CD14-positive monocyte (primary cell): Measurements from ENCODE around the gene ABTB2. TPM values are rescaled to one million over a fixed set of nuclear protein-coding genes. Genes with fewer than 3 reads are reported as not detected.

Experiments
- DNase-seq, 3 donors: peaks; one replicate each; pipeline ENCODE4 v3.0.0-alpha.2; 2011 to 2022
- H2AFZ ChIP-seq: 2 replicates; pipeline ENCODE4 v1.6.0; 2012; ENCODE audit warnings: mild to moderate bottlenecking, low read depth, low read length, inconsistent platforms; ENCODE audit not compliant: insufficient read depth, poor library complexity, severe bottlenecking
- H3K27ac ChIP-seq, 2 donors: 1 replicate in 1 of 2; 2 replicates in 1 of 2; pipeline ENCODE4 v1.5.1; 2012 to 2013; ENCODE audit warnings: low read length in 2 of 2, control low read depth in 1 of 2, inconsistent platforms in 1 of 2, low read depth in 1 of 2, mild to moderate bottlenecking in 1 of 2
- H3K27me3 ChIP-seq, 2 donors: one replicate each; pipeline versions ENCODE4 v1.6.0 to v1.6.1; 2011 to 2013; ENCODE audit warnings: low read length in 2 of 2; ENCODE audit not compliant: control insufficient read depth in 2 of 2, insufficient read depth in 2 of 2
- H3K36me3 ChIP-seq, 2 donors: replicated peaks in 1 of 2; 1 replicate in 1 of 2; 2 replicates in 1 of 2; pipeline versions ENCODE4 v1.5.1 to v1.6.1; 2012 to 2013; ENCODE audit warnings: low read length in 2 of 2, control low read depth in 1 of 2, inconsistent platforms in 1 of 2, mild to moderate bottlenecking in 1 of 2; ENCODE audit not compliant: insufficient read depth in 2 of 2, control insufficient read depth in 1 of 2
- H3K4me1 ChIP-seq, 2 donors: 1 replicate in 1 of 2; 2 replicates in 1 of 2; pipeline versions ENCODE4 v1.5.1 to v1.6.1; 2012 to 2013; ENCODE audit warnings: low read length in 2 of 2, control low read depth in 1 of 2, inconsistent platforms in 1 of 2, mild to moderate bottlenecking in 1 of 2, moderate library complexity in 1 of 2; ENCODE audit not compliant: insufficient read depth in 2 of 2, control insufficient read depth in 1 of 2
- H3K4me2 ChIP-seq: replicated peaks from 2 replicates; pipeline ENCODE3; 2012; ENCODE audit warnings: low read length, moderate library complexity, mild to moderate bottlenecking; ENCODE audit not compliant: poor library complexity, severe bottlenecking; ENCODE audit errors: extremely low read depth
- H3K4me3 ChIP-seq, 3 experiments: fragments of 200-600 bp in 1 of 3; sonication (generic) in 1 of 3; replicated peaks in 1 of 3; 1 replicate in 2 of 3; 2 replicates in 1 of 3; pipeline ENCODE4 v1.5.1; 2011 to 2013; ENCODE audit warnings: low read length in 3 of 3, mild to moderate bottlenecking in 3 of 3, control low read depth in 2 of 3, low read depth in 2 of 3, inconsistent platforms in 1 of 3, moderate library complexity in 1 of 3
- H3K79me2 ChIP-seq: 2 replicates; pipeline ENCODE4 v1.6.0; 2012; ENCODE audit warnings: mild to moderate bottlenecking, control low read depth, inconsistent platforms, low read length, moderate library complexity; ENCODE audit not compliant: insufficient read depth
- H3K9ac ChIP-seq: 2 replicates; pipeline ENCODE4 v1.6.0; 2017; ENCODE audit warnings: low read length, mild to moderate bottlenecking; ENCODE audit not compliant: insufficient read depth, poor library complexity, severe bottlenecking
- H3K9me3 ChIP-seq, 2 donors: replicated peaks in 1 of 2; 1 replicate in 1 of 2; 2 replicates in 1 of 2; pipeline versions ENCODE4 v1.5.1 to v1.6.1; 2012 to 2013; ENCODE audit warnings: low read length in 2 of 2, control low read depth in 1 of 2; ENCODE audit not compliant: control insufficient read depth in 1 of 2, insufficient read depth in 1 of 2
- H4K20me1 ChIP-seq: 2 replicates; pipeline ENCODE4 v1.6.0; 2012; ENCODE audit warnings: mild to moderate bottlenecking, low read length, control low read depth, moderate library complexity; ENCODE audit not compliant: insufficient read depth
- H3K27ac Mint-ChIP-seq, 7 donors: one replicate each; pipeline ENCODE4 v1.8.0; 2020; ENCODE audit warnings: mild to moderate bottlenecking in 7 of 7, mixed read lengths in 7 of 7, moderate library complexity in 6 of 7, inconsistent platforms in 2 of 7
- H3K27me3 Mint-ChIP-seq, 3 donors: one replicate each; pipeline ENCODE4 v1.8.0; 2021 to 2022; ENCODE audit warnings: low read depth in 3 of 3, mild to moderate bottlenecking in 3 of 3, mixed read lengths in 3 of 3, moderate library complexity in 3 of 3, inconsistent platforms in 1 of 3
- H3K36me3 Mint-ChIP-seq, 2 donors: one replicate each; pipeline ENCODE4 v1.8.0; 2020; ENCODE audit warnings: mixed read lengths in 2 of 2, inconsistent platforms in 1 of 2, mild to moderate bottlenecking in 1 of 2
- H3K4me1 Mint-ChIP-seq: one replicate; pipeline ENCODE4 v1.8.0; 2020; ENCODE audit warnings: mild to moderate bottlenecking, mixed read lengths
- H3K4me3 Mint-ChIP-seq, 2 donors: one replicate each; pipeline ENCODE4 v1.8.0; 2020; ENCODE audit warnings: mild to moderate bottlenecking in 2 of 2, mixed read lengths in 2 of 2, moderate library complexity in 1 of 2
- H3K9me3 Mint-ChIP-seq, 7 donors: one replicate each; pipeline ENCODE4 v1.8.0; 2020 to 2022; ENCODE audit warnings: mixed read lengths in 7 of 7, mild to moderate bottlenecking in 6 of 7, moderate library complexity in 6 of 7, inconsistent platforms in 2 of 7
- CTCF ChIP-seq: fragments of 200-600 bp; IDR thresholded peaks from one replicate; pipeline ENCODE4 v1.8.0; 2022; ENCODE audit warnings: antibody characterized with exemption, mild to moderate bottlenecking
- WGBS: methylation state at CpG from one replicate; pipeline ENCODE4 v1.1.5; 2013; ENCODE audit warnings: missing lambda C conversion rate; ENCODE audit not compliant: insufficient coverage; 5-methylcytosine and 5-hydroxymethylcytosine counted together
- intact Hi-C, 2 donors: fragments of 100-400 bp; cut with micrococcal nuclease; formaldehyde crosslinking; loops; one replicate each; pipeline versions ENCODE4 v1.15.0 to v1.15.1; 2023
- polyA plus RNA-seq, 3 donors: library from polyadenylated mRNA; depleted of rRNA in 1 of 3; unstranded in 2 of 3; stranded (reverse) in 1 of 3; fragments of 300-500 nt in 2 of 3; fragments of >200 nt in 1 of 3; fragmentation: Illumina TruSeq in 2 of 3; gene quantifications; 1 replicate in 2 of 3; 2 replicates in 1 of 3; pipeline ENCODE4 v1.2.3, GENCODE V29; 2012 to 2021

ABTB2 gene
- polyA plus RNA-seq, 3 donors = 0.25 to 1.7 (median 0.26) TPM

GRCh38 chr11:34245041-34245440, 112.8 kb downstream of the ABTB2 start:
- Histone ChIP-seq H3K79me2 (no peaks in the 10 kb centered on the region), H3K9me3 (no peaks in the 10 kb centered on the region), H3K9ac (no peak overlapping the region), H2AFZ (no peak overlapping the region), H3K4me3 (no peak overlapping the region), H3K4me1 (peaks cover 3% of the 10 kb centered on the region in 2 donors), H3K27ac (no peak overlapping the region), H3K27me3 (no peaks in the 10 kb centered on the region), H4K20me1 (no peaks in the 10 kb centered on the region), H3K4me2 (no peak overlapping the region), H3K36me3 (no peaks in the 10 kb centered on the region)
- WGBS = 100% methylated on average over 2 of the region's 4 CpGs
- no peak for DNase-seq
- Mint-ChIP-seq H3K27ac (no peak overlapping the region), H3K9me3 (peaks cover 0 to 3% (median 0%) of the 10 kb centered on the region in 7 donors), H3K27me3 (peaks cover 0 to 1% (median 0%) of the 10 kb centered on the region in 3 donors), H3K4me3 (no peak overlapping the region), H3K4me1 (peaks cover 5% of the 10 kb centered on the region), H3K36me3 (peaks cover 0 to 2% of the 10 kb centered on the region in 2 donors)
- intact Hi-C loops = no loop called here
- TF ChIP-seq CTCF = no peak

GRCh38 chr11:34243600-34244464, 114.0 kb downstream of the ABTB2 start:
- intact Hi-C loops = no loop called here
- no peak overlapping the region for H3K4me2 ChIP-seq
- Mint-ChIP-seq H3K4me1 (peaks cover 2% of the 10 kb centered on the region), H3K4me3 (no peak overlapping the region), H3K36me3 (peaks cover 0 to 2% of the 10 kb centered on the region in 2 donors), H3K9me3 (peaks cover 0 to 3% (median 0%) of the 10 kb centered on the region in 7 donors), H3K27me3 (peaks cover 0 to 2% (median 1%) of the 10 kb centered on the region in 3 donors), H3K27ac (no peak overlapping the region)
- 89% methylated on average over 7 of the region's 8 CpGs for WGBS
- no peak for TF ChIP-seq CTCF
- H3K4me3 ChIP-seq = no peak overlapping the region
- H3K4me1 ChIP-seq = no peaks in the 10 kb centered on the region
- H3K27ac ChIP-seq = no peak overlapping the region
- H2AFZ ChIP-seq = no peak overlapping the region
- no peaks in the 10 kb centered on the region for H3K36me3 ChIP-seq
- no peaks in the 10 kb centered on the region for H3K79me2 ChIP-seq
- H3K27me3 ChIP-seq = no peaks in the 10 kb centered on the region
- no peaks in the 10 kb centered on the region for H4K20me1 ChIP-seq
- H3K9ac ChIP-seq = no peak overlapping the region
- peak in 1 of 3 donors; percentile 69 for DNase-seq
- no peaks in the 10 kb centered on the region for H3K9me3 ChIP-seq
